Smooth muscle cell of the pulmonary artery (primary cell): Measurements from ENCODE around the gene DGKK. TPM values are rescaled to one million over a fixed set of nuclear protein-coding genes. Genes with fewer than 3 reads are reported as not detected.

Experiments used
- total RNA-seq: library from RNA; depleted of rRNA; stranded (reverse); fragments of >200 nt; gene quantifications from 2 replicates; pipeline ENCODE4 v1.2.3, GENCODE V29; 2014

DGKK gene, protein sequence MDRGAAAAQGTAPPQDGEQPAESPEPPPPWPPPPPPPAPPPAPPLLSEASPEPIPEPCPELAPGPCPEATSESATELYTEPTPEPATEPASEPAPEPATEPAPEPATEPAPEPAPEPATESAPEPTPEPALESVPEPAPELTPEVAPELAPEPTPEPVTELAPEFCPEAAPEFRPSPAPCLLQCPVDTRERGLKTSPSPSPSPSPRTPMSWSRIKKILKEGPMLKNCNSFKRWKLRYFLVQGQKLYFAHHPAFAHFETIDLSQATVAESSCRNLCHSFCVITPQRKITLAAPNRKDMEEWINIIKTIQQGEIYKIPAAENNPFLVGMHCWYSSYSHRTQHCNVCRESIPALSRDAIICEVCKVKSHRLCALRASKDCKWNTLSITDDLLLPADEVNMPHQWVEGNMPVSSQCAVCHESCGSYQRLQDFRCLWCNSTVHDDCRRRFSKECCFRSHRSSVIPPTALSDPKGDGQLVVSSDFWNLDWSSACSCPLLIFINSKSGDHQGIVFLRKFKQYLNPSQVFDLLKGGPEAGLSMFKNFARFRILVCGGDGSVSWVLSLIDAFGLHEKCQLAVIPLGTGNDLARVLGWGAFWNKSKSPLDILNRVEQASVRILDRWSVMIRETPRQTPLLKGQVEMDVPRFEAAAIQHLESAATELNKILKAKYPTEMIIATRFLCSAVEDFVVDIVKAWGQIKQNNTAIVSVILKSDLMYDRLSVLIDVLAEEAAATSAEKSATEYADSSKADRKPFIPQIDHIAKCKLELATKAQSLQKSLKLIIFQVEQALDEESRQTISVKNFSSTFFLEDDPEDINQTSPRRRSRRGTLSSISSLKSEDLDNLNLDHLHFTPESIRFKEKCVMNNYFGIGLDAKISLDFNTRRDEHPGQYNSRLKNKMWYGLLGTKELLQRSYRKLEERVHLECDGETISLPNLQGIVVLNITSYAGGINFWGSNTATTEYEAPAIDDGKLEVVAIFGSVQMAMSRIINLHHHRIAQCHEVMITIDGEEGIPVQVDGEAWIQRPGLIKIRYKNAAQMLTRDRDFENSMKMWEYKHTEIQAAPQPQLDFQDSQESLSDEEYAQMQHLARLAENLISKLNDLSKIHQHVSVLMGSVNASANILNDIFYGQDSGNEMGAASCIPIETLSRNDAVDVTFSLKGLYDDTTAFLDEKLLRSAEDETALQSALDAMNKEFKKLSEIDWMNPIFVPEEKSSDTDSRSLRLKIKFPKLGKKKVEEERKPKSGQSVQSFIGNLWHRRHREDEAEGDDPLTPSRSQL
- not detected in 2 replicates for total RNA-seq

DNA sequence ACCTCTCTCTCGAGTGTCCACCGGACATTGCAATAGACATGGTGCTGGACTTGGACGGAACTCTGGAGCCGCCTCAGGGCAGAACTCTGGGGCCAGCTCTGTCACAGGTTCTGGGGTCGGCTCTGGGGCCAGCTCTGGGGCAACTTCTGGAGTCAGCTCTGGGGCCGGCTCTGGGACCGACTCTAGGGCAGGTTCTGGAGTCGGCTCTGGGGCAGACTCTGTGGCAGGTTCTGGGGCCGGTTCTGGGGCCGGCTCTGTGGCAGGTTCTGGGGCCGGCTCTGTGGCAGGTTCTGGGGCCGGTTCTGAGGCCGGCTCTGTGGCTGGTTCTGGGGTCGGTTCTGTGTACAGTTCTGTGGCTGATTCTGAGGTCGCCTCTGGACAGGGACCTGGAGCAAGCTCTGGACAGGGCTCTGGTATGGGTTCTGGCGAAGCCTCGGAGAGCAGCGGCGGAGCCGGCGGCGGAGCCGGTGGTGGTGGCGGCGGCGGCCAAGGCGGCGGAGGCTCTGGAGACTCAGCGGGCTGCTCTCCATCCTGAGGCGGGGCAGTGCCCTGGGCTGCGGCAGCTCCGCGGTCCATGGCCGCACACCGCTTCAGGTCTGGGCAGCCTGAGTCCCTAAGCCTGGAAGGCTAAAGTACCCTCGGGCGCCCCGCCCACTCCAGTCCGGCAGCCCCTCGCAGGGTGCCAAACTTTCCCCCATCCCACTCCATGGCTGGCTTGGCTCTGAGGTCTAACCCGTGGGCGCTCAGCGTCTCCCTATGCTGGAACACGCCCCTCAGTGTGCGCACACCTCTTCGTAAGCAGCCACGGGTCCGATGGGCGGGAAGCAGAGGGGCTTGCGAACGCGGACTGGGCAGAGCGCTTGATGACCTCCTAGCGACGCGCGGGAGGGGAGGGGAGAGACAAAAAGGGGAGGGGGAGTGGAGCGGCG lies at the start of gene DGKK:
Gene DGKK, minus strand, starts transcription at position 723 of the 929 bp plus-strand sequence. Its CDS starts 147 bp downstream, at position 576.

